ENCODE measurements around the gene PDS5A.

GRCh38 chr4:39975488-39976089, 2.1 kb downstream of the PDS5A start:
- TF ChIP-seq, protein P1, sequence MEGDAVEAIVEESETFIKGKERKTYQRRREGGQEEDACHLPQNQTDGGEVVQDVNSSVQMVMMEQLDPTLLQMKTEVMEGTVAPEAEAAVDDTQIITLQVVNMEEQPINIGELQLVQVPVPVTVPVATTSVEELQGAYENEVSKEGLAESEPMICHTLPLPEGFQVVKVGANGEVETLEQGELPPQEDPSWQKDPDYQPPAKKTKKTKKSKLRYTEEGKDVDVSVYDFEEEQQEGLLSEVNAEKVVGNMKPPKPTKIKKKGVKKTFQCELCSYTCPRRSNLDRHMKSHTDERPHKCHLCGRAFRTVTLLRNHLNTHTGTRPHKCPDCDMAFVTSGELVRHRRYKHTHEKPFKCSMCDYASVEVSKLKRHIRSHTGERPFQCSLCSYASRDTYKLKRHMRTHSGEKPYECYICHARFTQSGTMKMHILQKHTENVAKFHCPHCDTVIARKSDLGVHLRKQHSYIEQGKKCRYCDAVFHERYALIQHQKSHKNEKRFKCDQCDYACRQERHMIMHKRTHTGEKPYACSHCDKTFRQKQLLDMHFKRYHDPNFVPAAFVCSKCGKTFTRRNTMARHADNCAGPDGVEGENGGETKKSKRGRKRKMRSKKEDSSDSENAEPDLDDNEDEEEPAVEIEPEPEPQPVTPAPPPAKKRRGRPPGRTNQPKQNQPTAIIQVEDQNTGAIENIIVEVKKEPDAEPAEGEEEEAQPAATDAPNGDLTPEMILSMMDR (IDR thresholded peaks at IDR 0.05; ENCODE audit: insufficient read depth, low read length): no peak
- TF ChIP-seq SPI1 (IDR thresholded peaks at IDR 0.05; ENCODE audit: borderline replicate concordance, low read depth): no peak
- no peak for TF ChIP-seq REST (IDR thresholded peaks at IDR 0.05; ENCODE audit: insufficient replicate concordance, low read depth)
- TF ChIP-seq POLR2AphosphoS5 (IDR thresholded peaks at IDR 0.05; ENCODE audit: low read depth): no peak

Data from HL-60 (cell line).